Natural killer cell (primary cell): Measurements from ENCODE around the gene ZNF766. TPM values are rescaled to one million over a fixed set of nuclear protein-coding genes. Genes with fewer than 3 reads are reported as not detected.

Experiments used
- ATAC-seq, 3 donors: fragments of 150-1000 bp in 2 of 3; fragments of 200-7000 bp in 1 of 3; cut with Tn5 transposase; 1 replicate in 1 of 3; 2 replicates in 2 of 3; pipeline ENCODE4 v1.10.0; 2021; ENCODE audit warnings: mild to moderate bottlenecking in 2 of 3, moderate library complexity in 2 of 3
- DNase-seq, 2 donors: peaks; one replicate each; pipeline versions ENCODE4 v3.0.0 to v3.0.0-alpha.2; 2013 to 2021; ENCODE audit warnings: mixed read lengths in 1 of 2
- H3K27ac ChIP-seq: one replicate; pipeline ENCODE4 v1.5.1; 2013; ENCODE audit warnings: mild to moderate bottlenecking, low read length
- H3K27me3 ChIP-seq: one replicate; pipeline ENCODE4 v1.6.1; 2013; ENCODE audit warnings: low read length; ENCODE audit not compliant: control insufficient read depth, insufficient read depth
- H3K36me3 ChIP-seq: one replicate; pipeline ENCODE4 v1.6.1; 2013; ENCODE audit warnings: low read length; ENCODE audit not compliant: control insufficient read depth, insufficient read depth
- H3K4me1 ChIP-seq: one replicate; pipeline ENCODE4 v1.6.1; 2013; ENCODE audit warnings: low read length; ENCODE audit not compliant: control insufficient read depth, insufficient read depth
- H3K4me3 ChIP-seq: one replicate; pipeline ENCODE4 v1.5.1; 2013; ENCODE audit warnings: low read length
- H3K9me3 ChIP-seq: one replicate; pipeline ENCODE4 v1.6.1; 2013; ENCODE audit warnings: low read length; ENCODE audit not compliant: control insufficient read depth, insufficient read depth
- H3K27ac Mint-ChIP-seq, 2 donors: one replicate each; pipeline ENCODE4 v1.8.0; 2022; ENCODE audit warnings: mild to moderate bottlenecking in 2 of 2, mixed read lengths in 2 of 2, moderate library complexity in 1 of 2
- H3K27me3 Mint-ChIP-seq, 2 donors: one replicate each; pipeline ENCODE4 v1.8.0; 2022; ENCODE audit warnings: low read depth in 2 of 2, mixed read lengths in 2 of 2
- H3K36me3 Mint-ChIP-seq: one replicate; pipeline ENCODE4 v1.8.0; 2022; ENCODE audit warnings: mixed read lengths
- H3K4me1 Mint-ChIP-seq, 2 donors: one replicate each; pipeline ENCODE4 v1.8.0; 2022; ENCODE audit warnings: mixed read lengths in 2 of 2
- H3K4me3 Mint-ChIP-seq: one replicate; pipeline ENCODE4 v1.8.0; 2022; ENCODE audit warnings: mild to moderate bottlenecking, moderate library complexity, mixed read lengths
- H3K9me3 Mint-ChIP-seq, 2 donors: one replicate each; pipeline ENCODE4 v1.8.0; 2022; ENCODE audit warnings: mixed read lengths in 2 of 2
- WGBS: methylation state at CpG from one replicate; pipeline ENCODE4 v1.1.7; 2013; ENCODE audit warnings: missing lambda C conversion rate; ENCODE audit not compliant: insufficient coverage; 5-methylcytosine and 5-hydroxymethylcytosine counted together
- intact Hi-C: fragments of 100-400 bp; cut with micrococcal nuclease; formaldehyde crosslinking; loops from one replicate; pipeline ENCODE4 v1.14.2; 2022
- total RNA-seq, 4 donors: library from RNA; stranded (reverse); fragments of 120-200 nt in 1 of 4; gene quantifications; one replicate each; pipeline versions ENCODE4 v1.2.3 to v1.2.4, GENCODE V29; 2013 to 2022
- TF ChIP-seq, protein P1 (sequence below): fragments of 200-600 bp; IDR thresholded peaks from one replicate; pipeline ENCODE4 v1.8.0; 2022; ENCODE audit warnings: antibody characterized with exemption

ZNF766 gene
- total RNA-seq: 10 to 100 TPM; 29.4 to 36.9 (median 32.9) TPM
- 37.4 TPM for total RNA-seq (2013)

DNA sequence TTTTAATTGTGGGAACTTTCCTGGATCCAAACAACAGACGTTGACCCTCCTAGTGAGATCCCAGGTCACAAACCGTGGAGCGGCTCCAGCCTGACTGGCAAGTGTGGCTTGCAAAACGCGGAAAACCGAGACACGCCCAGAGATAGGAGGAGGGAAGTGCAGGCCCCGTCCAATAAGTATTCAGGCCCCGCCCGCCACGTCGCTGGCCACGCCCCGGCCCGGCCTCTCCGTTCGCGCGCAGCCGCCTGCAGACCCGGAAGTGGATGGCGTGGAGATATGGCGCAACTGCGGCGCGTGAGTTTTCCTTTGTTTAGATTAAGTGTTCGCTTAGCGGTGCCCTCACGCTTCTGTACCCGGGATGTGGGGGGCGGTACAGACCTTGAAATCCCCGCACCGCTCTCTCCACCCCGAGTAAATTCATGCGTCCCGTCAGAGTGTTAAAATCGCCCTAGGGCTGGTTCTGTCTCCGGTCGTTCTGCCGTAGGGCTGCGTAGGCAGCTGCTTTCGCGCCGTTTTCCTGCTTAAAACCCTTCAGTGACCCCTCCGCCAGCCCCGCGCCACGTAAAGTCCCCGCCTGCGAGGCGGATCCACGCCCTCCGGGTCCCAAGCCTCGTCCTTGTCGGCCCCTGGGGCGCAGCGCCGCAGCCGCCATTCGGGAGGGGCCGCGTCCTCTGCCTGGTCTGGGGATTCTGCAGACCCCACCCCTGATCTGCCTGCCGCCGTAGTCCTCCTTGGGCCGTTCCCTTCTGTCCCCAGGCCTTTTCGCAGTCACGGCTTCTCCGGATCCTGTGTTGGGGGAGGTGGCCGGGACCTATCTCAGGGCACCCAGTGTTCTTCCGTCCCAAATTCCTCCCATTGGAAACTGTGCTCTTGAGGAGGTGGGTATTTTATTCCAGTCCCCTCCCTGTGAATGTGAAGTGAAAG lies at the start of gene ZNF766:
Gene ZNF766, plus strand, starts transcription at position 250 of the 924 bp plus-strand sequence. Its CDS starts 27 bp downstream, at position 277.
- Mint-ChIP-seq H3K27ac (peak within 1 kb of the TSS; percentile 89), H3K4me1 (peaks cover 39 to 40% of the 10 kb centered on the region in 2 donors), H3K9me3 (no peaks in the 10 kb centered on the region), H3K4me3 (peak within 1 kb of the TSS; percentile 98), H3K36me3 (no peaks in the 10 kb centered on the region), H3K27me3 (no peaks in the 10 kb centered on the region)
- intact Hi-C loops: loop anchor here (2.0 kb wide), 1 partner anchor 27 kb away; the partner anchor contains the start of gene ZNF480
- H3K36me3 ChIP-seq: peaks cover 5% of the 10 kb centered on the region
- peak within 1 kb of the TSS; percentile 98 for H3K27ac ChIP-seq
- TF ChIP-seq, protein P1, sequence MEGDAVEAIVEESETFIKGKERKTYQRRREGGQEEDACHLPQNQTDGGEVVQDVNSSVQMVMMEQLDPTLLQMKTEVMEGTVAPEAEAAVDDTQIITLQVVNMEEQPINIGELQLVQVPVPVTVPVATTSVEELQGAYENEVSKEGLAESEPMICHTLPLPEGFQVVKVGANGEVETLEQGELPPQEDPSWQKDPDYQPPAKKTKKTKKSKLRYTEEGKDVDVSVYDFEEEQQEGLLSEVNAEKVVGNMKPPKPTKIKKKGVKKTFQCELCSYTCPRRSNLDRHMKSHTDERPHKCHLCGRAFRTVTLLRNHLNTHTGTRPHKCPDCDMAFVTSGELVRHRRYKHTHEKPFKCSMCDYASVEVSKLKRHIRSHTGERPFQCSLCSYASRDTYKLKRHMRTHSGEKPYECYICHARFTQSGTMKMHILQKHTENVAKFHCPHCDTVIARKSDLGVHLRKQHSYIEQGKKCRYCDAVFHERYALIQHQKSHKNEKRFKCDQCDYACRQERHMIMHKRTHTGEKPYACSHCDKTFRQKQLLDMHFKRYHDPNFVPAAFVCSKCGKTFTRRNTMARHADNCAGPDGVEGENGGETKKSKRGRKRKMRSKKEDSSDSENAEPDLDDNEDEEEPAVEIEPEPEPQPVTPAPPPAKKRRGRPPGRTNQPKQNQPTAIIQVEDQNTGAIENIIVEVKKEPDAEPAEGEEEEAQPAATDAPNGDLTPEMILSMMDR: no peak
- DNase-seq: peak; percentile 96 to 98
- WGBS: 0% methylated on average over 68 of the region's 70 CpGs
- H3K4me1 ChIP-seq: peaks cover 19% of the 10 kb centered on the region
- no peaks in the 10 kb centered on the region for H3K27me3 ChIP-seq
- peak within 1 kb of the TSS; percentile 98 for H3K4me3 ChIP-seq
- no peaks in the 10 kb centered on the region for H3K9me3 ChIP-seq
- peak; percentile 98 to 100 (median 98) for ATAC-seq

DNA sequence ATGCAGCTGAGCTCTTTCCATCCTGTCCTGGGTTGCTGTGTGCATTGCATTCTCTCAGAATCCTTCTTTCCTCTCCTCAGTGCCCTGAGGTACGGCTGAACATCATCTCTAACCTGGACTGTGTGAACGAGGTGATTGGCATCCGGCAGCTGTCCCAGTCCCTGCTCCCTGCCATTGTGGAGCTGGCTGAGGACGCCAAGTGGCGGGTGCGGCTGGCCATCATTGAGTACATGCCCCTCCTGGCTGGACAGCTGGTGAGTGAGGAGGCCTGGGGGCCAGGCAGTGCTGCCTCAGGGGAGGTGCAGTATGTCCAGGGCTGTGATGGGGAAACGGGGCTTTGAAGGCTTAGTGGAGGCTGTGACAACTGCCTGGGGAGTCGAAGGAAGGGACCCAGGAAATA lies 49.8 kb upstream of the ZNF766 start:
- Histone ChIP-seq H3K9me3 (no peaks in the 10 kb centered on the region), H3K27me3 (no peaks in the 10 kb centered on the region), H3K36me3 (peaks cover 97% of the 10 kb centered on the region), H3K27ac (no peak overlapping the region), H3K4me1 (no peaks in the 10 kb centered on the region), H3K4me3 (no peak overlapping the region)
- peak overlapping the region; percentile 63 to 64 for H3K27ac Mint-ChIP-seq
- DNase-seq (no peak), ATAC-seq (no peak)
- no peaks in the 10 kb centered on the region for H3K27me3 Mint-ChIP-seq
- H3K9me3 Mint-ChIP-seq: no peaks in the 10 kb centered on the region
- 94% methylated on average over 8 of the region's 8 CpGs for WGBS
- H3K4me1 Mint-ChIP-seq: peaks cover 0 to 18% of the 10 kb centered on the region in 2 donors
- peaks cover 32% of the 10 kb centered on the region for H3K36me3 Mint-ChIP-seq
- H3K4me3 Mint-ChIP-seq: no peak overlapping the region
- TF ChIP-seq, protein P1: no peak
- intact Hi-C loops: no loop called here

DNA sequence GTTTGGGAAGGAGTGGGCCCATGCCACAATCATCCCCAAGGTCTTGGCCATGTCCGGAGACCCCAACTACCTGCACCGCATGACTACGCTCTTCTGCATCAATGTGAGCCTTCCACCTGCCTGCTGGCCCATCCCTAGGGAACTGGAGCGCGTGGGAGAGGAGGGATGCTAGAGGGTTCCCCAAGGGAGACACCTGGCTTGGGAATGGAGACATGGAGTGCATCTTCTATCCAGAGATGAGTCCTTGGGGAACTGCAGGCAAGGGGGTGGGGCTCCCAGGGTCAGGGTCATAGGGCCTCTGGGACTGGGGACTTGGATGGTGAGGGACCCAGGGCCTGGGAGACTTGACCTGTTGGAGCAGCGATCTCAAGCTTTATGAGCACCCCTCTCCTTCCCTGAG lies 48.4 kb upstream of the ZNF766 start:
- intact Hi-C loops: no loop called here
- WGBS: 100% methylated on average over 6 of the region's 6 CpGs
- no peaks in the 10 kb centered on the region for H3K4me1 ChIP-seq
- no peak overlapping the region for H3K4me3 Mint-ChIP-seq
- H3K36me3 ChIP-seq: peaks cover 95% of the 10 kb centered on the region
- TF ChIP-seq, protein P1: no peak
- no peak overlapping the region for H3K27ac ChIP-seq
- no peak for DNase-seq
- H3K9me3 Mint-ChIP-seq: no peaks in the 10 kb centered on the region
- peaks cover 32% of the 10 kb centered on the region for H3K36me3 Mint-ChIP-seq
- no peaks in the 10 kb centered on the region for H3K9me3 ChIP-seq
- H3K4me3 ChIP-seq: no peak overlapping the region
- peaks cover 0 to 18% of the 10 kb centered on the region in 2 donors for H3K4me1 Mint-ChIP-seq
- no peak for ATAC-seq
- no peaks in the 10 kb centered on the region for H3K27me3 Mint-ChIP-seq
- H3K27ac Mint-ChIP-seq: peak overlapping the region in 1 of 2 donors; percentile 70
- no peaks in the 10 kb centered on the region for H3K27me3 ChIP-seq
